Astrocyte (in vitro differentiated cells and primary cell): ENCODE data around the gene ZGRF1. TPM values are rescaled to one million over a fixed set of nuclear protein-coding genes. Genes with fewer than 3 reads are reported as not detected.

ENCODE experiments used
- DNase-seq: peaks from one replicate; pipeline ENCODE4 v3.0.0-alpha.2; 2010; ENCODE audit warnings: low read depth
- FAIRE-seq: peaks from 2 replicates; lab custom pipeline; 2011; peaks lifted over from hg19 to GRCh38; lab: Jason Lieb, UNC
- H2AFZ ChIP-seq: 2 replicates; pipeline ENCODE4 v1.6.0; 2012; ENCODE audit warnings: low read depth, low read length, inconsistent platforms
- H3K27ac ChIP-seq: 2 replicates; pipeline ENCODE4 v1.5.1; 2011; ENCODE audit warnings: low read depth, low read length, inconsistent platforms
- H3K27me3 ChIP-seq: 2 replicates; pipeline ENCODE4 v1.6.0; 2011; ENCODE audit warnings: low read length, inconsistent platforms; ENCODE audit not compliant: insufficient read depth
- H3K36me3 ChIP-seq: 2 replicates; pipeline ENCODE4 v1.5.1; 2011; ENCODE audit warnings: low read length, inconsistent platforms; ENCODE audit not compliant: insufficient read depth
- H3K4me1 ChIP-seq: 2 replicates; pipeline ENCODE4 v1.5.1; 2011; ENCODE audit warnings: low read length, inconsistent platforms; ENCODE audit not compliant: insufficient read depth
- H3K4me2 ChIP-seq: 2 replicates; pipeline ENCODE4 v1.6.0; 2012; ENCODE audit warnings: low read length, inconsistent platforms
- H3K4me3 ChIP-seq: 2 replicates; pipeline ENCODE4 v1.5.1; 2011; ENCODE audit warnings: low read depth, mild to moderate bottlenecking, low read length, inconsistent platforms; ENCODE audit not compliant: insufficient read depth
- H3K79me2 ChIP-seq: 2 replicates; pipeline ENCODE4 v1.6.0; 2012; ENCODE audit warnings: mild to moderate bottlenecking, low read length, inconsistent platforms; ENCODE audit not compliant: insufficient read depth
- H3K9ac ChIP-seq: 2 replicates; pipeline ENCODE4 v1.6.0; 2012; ENCODE audit warnings: mild to moderate bottlenecking, low read length, inconsistent platforms
- H3K9me3 ChIP-seq: 2 replicates; pipeline ENCODE4 v1.5.1; 2012; ENCODE audit warnings: low read depth, mild to moderate bottlenecking, low read length, inconsistent platforms; ENCODE audit not compliant: insufficient read depth
- H4K20me1 ChIP-seq: 2 replicates; pipeline ENCODE4 v1.6.0; 2012; ENCODE audit warnings: low read length, inconsistent platforms; ENCODE audit not compliant: insufficient read depth
- H3K27ac Mint-ChIP-seq: one replicate; pipeline ENCODE4 v1.8.0; 2021; ENCODE audit warnings: mild to moderate bottlenecking, mixed read lengths; ENCODE audit not compliant: unreplicated experiment
- H3K27me3 Mint-ChIP-seq: one replicate; pipeline ENCODE4 v1.8.0; 2021; ENCODE audit warnings: low read depth, mixed read lengths; ENCODE audit not compliant: unreplicated experiment
- H3K36me3 Mint-ChIP-seq: one replicate; pipeline ENCODE4 v1.8.0; 2021; ENCODE audit warnings: low read depth, mixed read lengths; ENCODE audit not compliant: unreplicated experiment
- H3K4me1 Mint-ChIP-seq: one replicate; pipeline ENCODE4 v1.8.0; 2021; ENCODE audit warnings: low read depth, mixed read lengths; ENCODE audit not compliant: unreplicated experiment
- H3K4me3 Mint-ChIP-seq: one replicate; pipeline ENCODE4 v1.8.0; 2021; ENCODE audit warnings: mild to moderate bottlenecking, moderate library complexity, mixed read lengths; ENCODE audit not compliant: unreplicated experiment
- H3K9me3 Mint-ChIP-seq: one replicate; pipeline ENCODE4 v1.8.0; 2021; ENCODE audit warnings: mild to moderate bottlenecking, mixed read lengths; ENCODE audit not compliant: unreplicated experiment
- EZH2 ChIP-seq: IDR thresholded peaks from 2 replicates; pipeline ENCODE4 v1.6.1; 2012; ENCODE audit warnings: mild to moderate bottlenecking, low read length, inconsistent platforms; ENCODE audit not compliant: insufficient read depth
- total RNA-seq: library from RNA; stranded (reverse); gene quantifications from 2 replicates; pipeline ENCODE4 v1.2.1, GENCODE V29; 2021
- TF ChIP-seq, protein P1 (sequence below): IDR thresholded peaks from 2 replicates; pipeline ENCODE4 v1.5.1; 2011; ENCODE audit warnings: low read depth, mild to moderate bottlenecking, inconsistent platforms, low read length, moderate library complexity; ENCODE audit not compliant: insufficient read depth

Gene ZGRF1
- total RNA-seq, 1 donor from 2014 or later, result 5.2 TPM

GRCh38 chr4:112519689-112520597 is 116.8 kb downstream of the ZGRF1 start:
- Histone ChIP-seq H3K36me3 (no peaks in the 10 kb centered on the region), H3K27me3 (peaks cover 92% of the 10 kb centered on the region), H3K4me3 (no peak overlapping the region), H3K27ac (no peak overlapping the region), H3K9me3 (peaks cover 5% of the 10 kb centered on the region), H3K4me1 (peaks cover 9% of the 10 kb centered on the region), H3K9ac (no peak overlapping the region), H4K20me1 (peaks cover 3% of the 10 kb centered on the region), H2AFZ (no peak overlapping the region), H3K4me2 (no peak overlapping the region), H3K79me2 (no peaks in the 10 kb centered on the region)
- TF ChIP-seq, protein P1, sequence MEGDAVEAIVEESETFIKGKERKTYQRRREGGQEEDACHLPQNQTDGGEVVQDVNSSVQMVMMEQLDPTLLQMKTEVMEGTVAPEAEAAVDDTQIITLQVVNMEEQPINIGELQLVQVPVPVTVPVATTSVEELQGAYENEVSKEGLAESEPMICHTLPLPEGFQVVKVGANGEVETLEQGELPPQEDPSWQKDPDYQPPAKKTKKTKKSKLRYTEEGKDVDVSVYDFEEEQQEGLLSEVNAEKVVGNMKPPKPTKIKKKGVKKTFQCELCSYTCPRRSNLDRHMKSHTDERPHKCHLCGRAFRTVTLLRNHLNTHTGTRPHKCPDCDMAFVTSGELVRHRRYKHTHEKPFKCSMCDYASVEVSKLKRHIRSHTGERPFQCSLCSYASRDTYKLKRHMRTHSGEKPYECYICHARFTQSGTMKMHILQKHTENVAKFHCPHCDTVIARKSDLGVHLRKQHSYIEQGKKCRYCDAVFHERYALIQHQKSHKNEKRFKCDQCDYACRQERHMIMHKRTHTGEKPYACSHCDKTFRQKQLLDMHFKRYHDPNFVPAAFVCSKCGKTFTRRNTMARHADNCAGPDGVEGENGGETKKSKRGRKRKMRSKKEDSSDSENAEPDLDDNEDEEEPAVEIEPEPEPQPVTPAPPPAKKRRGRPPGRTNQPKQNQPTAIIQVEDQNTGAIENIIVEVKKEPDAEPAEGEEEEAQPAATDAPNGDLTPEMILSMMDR, result no peak
- peak; percentile 49 for TF ChIP-seq EZH2
- no peak for FAIRE-seq
- Mint-ChIP-seq H3K4me1 (peaks cover 4% of the 10 kb centered on the region), H3K27me3 (peaks cover 79% of the 10 kb centered on the region), H3K36me3 (peaks cover 2% of the 10 kb centered on the region), H3K4me3 (no peak overlapping the region), H3K9me3 (peaks cover 15% of the 10 kb centered on the region), H3K27ac (no peak overlapping the region)
- no peak for DNase-seq

DNA sequence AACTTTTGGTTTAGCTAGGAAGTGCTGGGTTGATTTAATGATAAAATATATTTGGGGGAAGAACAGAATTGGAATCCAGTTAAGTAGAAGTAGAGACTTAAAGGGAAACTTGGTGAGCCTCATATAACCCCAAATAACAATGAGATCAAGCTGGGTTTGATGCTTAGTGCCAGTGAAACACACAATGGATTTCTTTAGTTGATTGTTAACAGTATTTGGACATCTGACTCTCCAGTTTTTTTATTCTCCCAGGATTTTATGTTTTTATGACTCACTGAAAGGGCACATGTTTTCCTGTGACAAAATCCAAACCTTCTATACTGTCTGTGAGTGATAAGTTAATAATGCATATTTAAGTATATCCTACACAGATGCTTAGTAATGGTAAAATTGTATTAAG is 118.0 kb downstream of the ZGRF1 start:
- Mint-ChIP-seq H3K27ac (no peak overlapping the region), H3K9me3 (peaks cover 12% of the 10 kb centered on the region), H3K4me3 (no peak overlapping the region), H3K27me3 (peaks cover 85% of the 10 kb centered on the region), H3K36me3 (peaks cover 2% of the 10 kb centered on the region), H3K4me1 (peaks cover 6% of the 10 kb centered on the region)
- H3K4me3 ChIP-seq, result no peak overlapping the region
- H3K27me3 ChIP-seq, result peaks cover 93% of the 10 kb centered on the region
- no peaks in the 10 kb centered on the region for H3K36me3 ChIP-seq
- H4K20me1 ChIP-seq, result peaks cover 3% of the 10 kb centered on the region
- FAIRE-seq (no peak), DNase-seq (no peak)
- H2AFZ ChIP-seq, result no peak overlapping the region
- no peak overlapping the region for H3K9ac ChIP-seq
- H3K79me2 ChIP-seq, result no peaks in the 10 kb centered on the region
- no peak overlapping the region for H3K27ac ChIP-seq
- H3K9me3 ChIP-seq, result peaks cover 5% of the 10 kb centered on the region
- no peak overlapping the region for H3K4me2 ChIP-seq
- TF ChIP-seq, protein P1, result no peak
- TF ChIP-seq EZH2, result no peak
- peaks cover 9% of the 10 kb centered on the region for H3K4me1 ChIP-seq

DNA sequence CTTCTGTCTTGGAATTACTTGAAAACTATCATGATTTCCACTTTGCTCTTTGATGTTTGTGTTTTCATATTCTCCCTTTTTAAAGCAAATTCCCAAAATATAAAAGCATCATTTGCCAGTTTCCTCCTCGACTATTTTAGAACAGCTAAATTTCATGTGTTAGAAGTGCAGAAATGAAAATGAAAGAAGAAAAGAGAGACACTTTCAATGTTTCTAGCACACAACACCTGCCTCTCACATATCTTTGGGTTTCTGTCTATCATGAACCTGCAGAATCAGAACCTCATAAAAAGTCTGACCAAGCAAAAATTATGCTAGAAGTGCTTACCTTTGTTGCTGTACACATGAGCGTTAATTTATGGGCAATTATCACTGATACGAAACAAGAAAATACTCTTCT is 118.8 kb downstream of the ZGRF1 start:
- H3K27ac Mint-ChIP-seq, result no peak overlapping the region
- H3K4me3 ChIP-seq, result no peak overlapping the region
- DNase-seq, result no peak
- H4K20me1 ChIP-seq, result peaks cover 3% of the 10 kb centered on the region
- FAIRE-seq, result no peak
- H3K27me3 Mint-ChIP-seq, result peaks cover 86% of the 10 kb centered on the region
- peaks cover 93% of the 10 kb centered on the region for H3K27me3 ChIP-seq
- no peaks in the 10 kb centered on the region for H3K36me3 ChIP-seq
- H3K79me2 ChIP-seq, result no peaks in the 10 kb centered on the region
- H3K4me2 ChIP-seq, result no peak overlapping the region
- H3K27ac ChIP-seq, result no peak overlapping the region
- H2AFZ ChIP-seq, result no peak overlapping the region
- peaks cover 6% of the 10 kb centered on the region for H3K4me1 Mint-ChIP-seq
- H3K9ac ChIP-seq, result no peak overlapping the region
- peaks cover 5% of the 10 kb centered on the region for H3K9me3 ChIP-seq
- H3K4me3 Mint-ChIP-seq, result no peak overlapping the region
- peaks cover 10% of the 10 kb centered on the region for H3K9me3 Mint-ChIP-seq
- H3K4me1 ChIP-seq, result peaks cover 9% of the 10 kb centered on the region
- H3K36me3 Mint-ChIP-seq, result peaks cover 2% of the 10 kb centered on the region
- TF ChIP-seq, protein P1, result no peak
- TF ChIP-seq EZH2, result no peak
